ENCODE data around the gene MYOCD. TPM values are rescaled to one million over a fixed set of nuclear protein-coding genes. Genes with fewer than 3 reads are reported as not detected.

The MYOCD gene
- total RNA-seq, 2 donors from 2014 or later = 7.5 to 11.8 TPM

DNA sequence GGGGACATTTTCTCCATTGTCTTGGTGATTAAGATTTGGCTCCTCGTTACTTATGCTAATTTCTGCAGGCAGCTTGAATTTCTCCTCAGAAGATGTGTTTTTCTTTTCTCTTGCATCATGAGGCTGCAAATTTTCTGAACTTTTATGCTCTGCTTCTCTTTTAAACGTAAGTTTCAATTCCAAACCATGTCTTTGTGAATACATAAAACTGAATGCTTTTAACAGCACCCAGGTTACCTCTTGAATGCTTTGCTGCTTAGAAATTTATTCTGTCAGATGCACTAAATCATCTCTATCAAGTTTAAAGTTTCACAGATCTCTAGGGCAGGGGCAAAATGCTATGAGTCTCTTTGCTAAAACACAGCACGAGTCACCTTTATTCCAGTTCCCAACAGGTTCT is 143.0 kb downstream of the MYOCD start:
- WGBS, 2 experiments (ENCODE audit: insufficient coverage in 1 of 2, insufficient read length in 1 of 2) = 95 to 96% methylated on average over 3 of the region's 3 CpGs
- no peak for DNase-seq
- Mint-ChIP-seq H3K27me3 (ENCODE audit: insufficient read depth) (no peaks in the 10 kb centered on the region), H3K36me3 (ENCODE audit: low read depth) (peaks cover 27% of the 10 kb centered on the region), H3K4me3 (no peak overlapping the region), H3K27ac (no peak overlapping the region), H3K4me1 (no peaks in the 10 kb centered on the region), H3K9me3 (peaks cover 43% of the 10 kb centered on the region)
- H3K4me1 ChIP-seq (ENCODE audit: control insufficient read depth, insufficient read depth, low read length) = no peaks in the 10 kb centered on the region
- no peak overlapping the region for H3K27ac ChIP-seq (ENCODE audit: low read depth, low read length)
- peaks cover 33% of the 10 kb centered on the region for H3K9me3 ChIP-seq (ENCODE audit: control insufficient read depth, low read length)
- H3K36me3 ChIP-seq (ENCODE audit: control insufficient read depth, insufficient read depth, low read length) = no peaks in the 10 kb centered on the region
- TF ChIP-seq CTCF (conservative IDR thresholded peaks at IDR 0.05) = no peak
- peak overlapping the region; percentile 44 for H3K4me3 ChIP-seq (ENCODE audit: low read length)
- no peaks in the 10 kb centered on the region for H3K27me3 ChIP-seq (ENCODE audit: control insufficient read depth, insufficient read depth, low read length, poor library complexity, severe bottlenecking)
- H3K9ac ChIP-seq (ENCODE audit: extremely low read depth, low read length, poor library complexity, severe bottlenecking) = no peak overlapping the region

DNA sequence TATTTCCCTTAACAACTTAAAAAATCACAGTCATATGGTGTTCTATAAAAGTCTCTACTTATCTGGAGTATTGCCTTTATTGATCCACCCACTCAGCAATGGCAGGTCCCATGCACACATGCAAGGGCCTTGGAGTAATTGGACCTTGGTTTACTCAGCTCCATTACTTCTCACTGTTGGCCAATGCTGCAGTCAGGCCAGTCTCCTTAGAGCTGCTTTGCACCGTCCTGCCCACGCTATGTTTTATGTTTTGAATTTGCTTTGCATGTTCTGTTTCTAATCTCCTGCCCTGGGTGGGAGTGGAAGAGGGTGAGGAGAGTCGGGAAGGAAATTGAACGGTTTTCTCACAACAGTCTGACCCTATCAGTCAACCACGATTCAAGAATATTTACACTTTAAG is 147.2 kb downstream of the MYOCD start:
- Mint-ChIP-seq H3K36me3 (ENCODE audit: low read depth) (peaks cover 15% of the 10 kb centered on the region), H3K4me1 (no peaks in the 10 kb centered on the region), H3K27me3 (ENCODE audit: insufficient read depth) (no peaks in the 10 kb centered on the region), H3K9me3 (peaks cover 25% of the 10 kb centered on the region), H3K4me3 (no peak overlapping the region), H3K27ac (no peak overlapping the region)
- H3K4me1 ChIP-seq (ENCODE audit: control insufficient read depth, insufficient read depth, low read length) = no peaks in the 10 kb centered on the region
- H3K36me3 ChIP-seq (ENCODE audit: control insufficient read depth, insufficient read depth, low read length) = no peaks in the 10 kb centered on the region
- H3K27me3 ChIP-seq (ENCODE audit: control insufficient read depth, insufficient read depth, low read length, poor library complexity, severe bottlenecking) = no peaks in the 10 kb centered on the region
- WGBS, 2 experiments (ENCODE audit: insufficient coverage in 1 of 2, insufficient read length in 1 of 2) = 89% methylated on average over 4 of the region's 5 CpGs; no CpG with 5 or more reads in 1 of the 2 experiments
- peaks cover 19% of the 10 kb centered on the region for H3K9me3 ChIP-seq (ENCODE audit: control insufficient read depth, low read length)
- no peak overlapping the region for H3K27ac ChIP-seq (ENCODE audit: low read depth, low read length)
- no peak overlapping the region for H3K9ac ChIP-seq (ENCODE audit: extremely low read depth, low read length, poor library complexity, severe bottlenecking)
- no peak for TF ChIP-seq CTCF (conservative IDR thresholded peaks at IDR 0.05)
- H3K4me3 ChIP-seq (ENCODE audit: low read length) = no peak overlapping the region
- DNase-seq = no peak

- Mint-ChIP-seq H3K4me1 (no peaks in the 10 kb centered on the region), H3K9me3 (peaks cover 17% of the 10 kb centered on the region), H3K4me3 (no peak overlapping the region), H3K36me3 (ENCODE audit: low read depth) (peaks cover 11% of the 10 kb centered on the region), H3K27ac (no peak overlapping the region), H3K27me3 (ENCODE audit: insufficient read depth) (no peaks in the 10 kb centered on the region)
- no peak overlapping the region for H3K27ac ChIP-seq (ENCODE audit: low read depth, low read length)
- peaks cover 16% of the 10 kb centered on the region for H3K9me3 ChIP-seq (ENCODE audit: control insufficient read depth, low read length)
- no peaks in the 10 kb centered on the region for H3K27me3 ChIP-seq (ENCODE audit: control insufficient read depth, insufficient read depth, low read length, poor library complexity, severe bottlenecking)
- H3K36me3 ChIP-seq (ENCODE audit: control insufficient read depth, insufficient read depth, low read length) = no peaks in the 10 kb centered on the region
- H3K9ac ChIP-seq (ENCODE audit: extremely low read depth, low read length, poor library complexity, severe bottlenecking) = no peak overlapping the region
- no peak for TF ChIP-seq CTCF (conservative IDR thresholded peaks at IDR 0.05)
- WGBS, 2 experiments (ENCODE audit: insufficient coverage in 1 of 2, insufficient read length in 1 of 2) = 93 to 99% methylated on average over 7 to 9 of the region's 9 CpGs
- H3K4me3 ChIP-seq (ENCODE audit: low read length) = no peak overlapping the region
- no peaks in the 10 kb centered on the region for H3K4me1 ChIP-seq (ENCODE audit: control insufficient read depth, insufficient read depth, low read length)
- DNase-seq = no peak
Measured at GRCh38 chr17:12813664-12814063, 148.0 kb downstream of the MYOCD start.

Measured in endodermal cell (in vitro differentiated cells).